DOHH2 (cell line): Measurements from ENCODE around the gene CGN.

Source experiments
- H3F3A ChIP-seq: fragments of 200-600 bp; sonication (generic), shearing (Covaris generic); 2 replicates; pipeline ENCODE4 v1.6.0; 2016; ENCODE audit warnings: antibody characterized with exemption, mild to moderate bottlenecking; ENCODE audit not compliant: control insufficient read depth, insufficient read depth
- H3K27ac ChIP-seq: fragments of 200-600 bp; sonication (generic); 2 replicates; pipeline ENCODE4 v1.5.1; 2014; ENCODE audit warnings: low read depth, mild to moderate bottlenecking, low read length, moderate library complexity
- H3K27me3 ChIP-seq: fragments of 200-600 bp; sonication (generic); 2 replicates; pipeline ENCODE4 v1.6.1; 2014; ENCODE audit warnings: mild to moderate bottlenecking, low read length, mixed read lengths; ENCODE audit not compliant: control insufficient read depth
- H3K36me3 ChIP-seq: fragments of 200-600 bp; sonication (generic); 2 replicates; pipeline ENCODE4 v1.6.1; 2014; ENCODE audit warnings: mild to moderate bottlenecking, low read length, moderate library complexity, mixed read lengths; ENCODE audit not compliant: control insufficient read depth
- H3K4me1 ChIP-seq: fragments of 200-600 bp; sonication (generic); 2 replicates; pipeline ENCODE4 v1.6.1; 2014; ENCODE audit warnings: mild to moderate bottlenecking, low read length, mixed read lengths; ENCODE audit not compliant: control insufficient read depth
- H3K4me2 ChIP-seq: fragments of 200-600 bp; sonication (generic); 2 replicates; pipeline ENCODE4 v1.6.0; 2014; ENCODE audit warnings: mild to moderate bottlenecking, low read length, moderate library complexity
- H3K4me3 ChIP-seq: fragments of 200-600 bp; sonication (generic); 2 replicates; pipeline ENCODE4 v1.5.1; 2014; ENCODE audit warnings: mild to moderate bottlenecking, low read length, mixed read lengths
- H3K79me2 ChIP-seq: fragments of 200-600 bp; sonication (generic); 2 replicates; pipeline ENCODE4 v1.6.1; 2014; ENCODE audit warnings: mild to moderate bottlenecking, low read length, mixed read lengths; ENCODE audit not compliant: control insufficient read depth
- H3K9me2 ChIP-seq: fragments of 200-600 bp; sonication (generic); replicated peaks from 2 replicates; pipeline ENCODE4 v1.6.1; 2014; ENCODE audit warnings: mild to moderate bottlenecking, low read length, mixed read lengths; ENCODE audit not compliant: control insufficient read depth
- H3K9me3 ChIP-seq: fragments of 200-600 bp; sonication (generic); 2 replicates; pipeline ENCODE4 v1.6.1; 2014; ENCODE audit warnings: antibody characterized with exemption, low read length, mixed read lengths; ENCODE audit not compliant: control insufficient read depth, insufficient read depth
- H4K20me1 ChIP-seq: fragments of 200-600 bp; sonication (generic); 2 replicates; pipeline ENCODE4 v1.6.0; 2014; ENCODE audit warnings: low read depth, mild to moderate bottlenecking, antibody characterized with exemption, low read length, moderate library complexity; ENCODE audit not compliant: control insufficient read depth, insufficient read depth
- EZH2phosphoT487 ChIP-seq: fragments of 200-600 bp; sonication (generic); IDR thresholded peaks from 2 replicates; pipeline ENCODE4 v1.6.1; 2017; ENCODE audit warnings: borderline replicate concordance, mild to moderate bottlenecking, antibody characterized with exemption, low read length, moderate library complexity, mixed read lengths
- TF ChIP-seq, protein P1 (sequence below): fragments of 200-600 bp; sonication (generic); IDR thresholded peaks from one replicate; pipeline ENCODE4 v1.5.1; 2014; ENCODE audit warnings: antibody characterized with exemption, mild to moderate bottlenecking, low read depth, low read length; ENCODE audit not compliant: poor library complexity, severe bottlenecking

The CGN gene

GRCh38 chr1:151546011-151546925 lies 35.1 kb downstream of the CGN start:
- Histone ChIP-seq H4K20me1 (no peaks in the 10 kb centered on the region), H3K9me3 (no peaks in the 10 kb centered on the region), H3F3A (no peaks in the 10 kb centered on the region), H3K9me2 (no peaks in the 10 kb centered on the region), H3K27me3 (peaks cover 9% of the 10 kb centered on the region), H3K79me2 (no peaks in the 10 kb centered on the region), H3K27ac (no peak overlapping the region), H3K4me1 (no peaks in the 10 kb centered on the region), H3K36me3 (no peaks in the 10 kb centered on the region), H3K4me2 (no peak overlapping the region), H3K4me3 (no peak overlapping the region)
- TF ChIP-seq, protein P1, sequence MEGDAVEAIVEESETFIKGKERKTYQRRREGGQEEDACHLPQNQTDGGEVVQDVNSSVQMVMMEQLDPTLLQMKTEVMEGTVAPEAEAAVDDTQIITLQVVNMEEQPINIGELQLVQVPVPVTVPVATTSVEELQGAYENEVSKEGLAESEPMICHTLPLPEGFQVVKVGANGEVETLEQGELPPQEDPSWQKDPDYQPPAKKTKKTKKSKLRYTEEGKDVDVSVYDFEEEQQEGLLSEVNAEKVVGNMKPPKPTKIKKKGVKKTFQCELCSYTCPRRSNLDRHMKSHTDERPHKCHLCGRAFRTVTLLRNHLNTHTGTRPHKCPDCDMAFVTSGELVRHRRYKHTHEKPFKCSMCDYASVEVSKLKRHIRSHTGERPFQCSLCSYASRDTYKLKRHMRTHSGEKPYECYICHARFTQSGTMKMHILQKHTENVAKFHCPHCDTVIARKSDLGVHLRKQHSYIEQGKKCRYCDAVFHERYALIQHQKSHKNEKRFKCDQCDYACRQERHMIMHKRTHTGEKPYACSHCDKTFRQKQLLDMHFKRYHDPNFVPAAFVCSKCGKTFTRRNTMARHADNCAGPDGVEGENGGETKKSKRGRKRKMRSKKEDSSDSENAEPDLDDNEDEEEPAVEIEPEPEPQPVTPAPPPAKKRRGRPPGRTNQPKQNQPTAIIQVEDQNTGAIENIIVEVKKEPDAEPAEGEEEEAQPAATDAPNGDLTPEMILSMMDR: no peak
- no peak for TF ChIP-seq EZH2phosphoT487

DNA sequence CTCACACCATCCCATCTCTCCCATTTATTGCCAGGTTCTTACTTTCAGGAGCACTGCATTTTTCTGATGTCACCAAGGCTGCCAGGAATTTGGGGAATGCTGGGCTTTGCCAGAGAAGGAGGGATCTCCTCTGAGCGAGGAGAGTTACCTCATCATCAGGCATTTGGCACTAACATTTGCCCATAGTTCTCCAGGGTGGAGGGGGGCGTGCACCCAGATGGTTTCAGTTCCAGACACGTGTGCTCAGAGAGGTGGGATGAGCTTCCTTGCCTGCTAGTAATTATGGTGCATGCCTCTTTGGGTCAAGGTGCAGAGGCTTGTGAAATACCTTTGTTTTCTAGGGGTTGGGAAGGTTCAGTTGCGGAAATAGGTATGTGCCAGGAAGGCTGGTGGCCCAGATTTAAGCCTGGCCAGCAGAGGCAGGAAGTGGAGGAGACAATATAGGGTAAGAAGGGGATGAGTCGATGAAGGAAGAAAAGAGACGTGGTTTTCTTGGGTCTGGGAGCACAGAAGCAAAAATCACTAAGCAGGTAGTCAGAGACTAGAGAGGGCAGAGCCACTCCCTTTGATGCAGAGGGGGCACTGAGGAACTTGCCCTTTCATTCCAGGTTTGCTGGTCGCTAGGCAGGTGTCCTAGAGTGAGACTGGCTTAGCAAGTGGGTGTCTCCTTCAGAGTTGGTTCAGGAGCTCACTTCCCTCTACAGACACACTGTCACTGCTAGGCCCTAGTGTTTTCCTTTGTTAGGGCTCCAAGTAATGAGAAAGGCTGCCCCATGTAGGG lies 36.1 kb downstream of the CGN start:
- H3K36me3 ChIP-seq: no peaks in the 10 kb centered on the region
- no peak overlapping the region for H3K4me2 ChIP-seq
- H3K9me3 ChIP-seq: no peaks in the 10 kb centered on the region
- no peaks in the 10 kb centered on the region for H4K20me1 ChIP-seq
- no peaks in the 10 kb centered on the region for H3K79me2 ChIP-seq
- peaks cover 3% of the 10 kb centered on the region; the same call in 1 of the 2 replicates for H3K27me3 ChIP-seq
- no peak overlapping the region for H3K4me3 ChIP-seq
- H3F3A ChIP-seq: no peaks in the 10 kb centered on the region
- no peak overlapping the region for H3K27ac ChIP-seq
- H3K4me1 ChIP-seq: no peaks in the 10 kb centered on the region
- no peaks in the 10 kb centered on the region for H3K9me2 ChIP-seq
- TF ChIP-seq EZH2phosphoT487: no peak
- TF ChIP-seq, protein P1: no peak

DNA sequence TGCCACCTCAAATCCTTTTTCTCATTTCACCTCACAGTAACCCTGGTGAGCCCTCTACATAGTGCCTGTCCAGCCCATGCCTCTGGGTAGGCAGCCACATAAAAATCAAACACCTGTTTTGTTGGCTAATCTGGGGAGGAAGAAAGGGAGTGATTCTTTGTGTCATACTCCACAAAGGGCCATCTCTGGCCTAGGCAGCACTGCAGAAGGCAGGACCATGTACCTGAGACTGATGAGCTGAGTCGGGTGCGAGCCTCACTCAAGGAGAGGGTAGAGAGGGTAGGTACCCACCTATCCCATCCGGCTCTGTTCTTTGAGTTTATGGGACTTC lies 36.7 kb downstream of the CGN start:
- Histone ChIP-seq H3K36me3 (no peaks in the 10 kb centered on the region), H3F3A (no peaks in the 10 kb centered on the region), H3K4me1 (no peaks in the 10 kb centered on the region), H3K9me3 (no peaks in the 10 kb centered on the region), H3K27me3 (no peaks in the 10 kb centered on the region), H4K20me1 (no peaks in the 10 kb centered on the region), H3K9me2 (no peaks in the 10 kb centered on the region), H3K79me2 (no peaks in the 10 kb centered on the region), H3K4me3 (no peak overlapping the region), H3K27ac (no peak overlapping the region), H3K4me2 (no peak overlapping the region)
- TF ChIP-seq EZH2phosphoT487: no peak
- TF ChIP-seq, protein P1: no peak
